H9 (cell line): Measurements from ENCODE around the gene ETNK2. TPM values are rescaled to one million over a fixed set of nuclear protein-coding genes. Genes with fewer than 3 reads are reported as not detected.

Experiments used
- DNase-seq: peaks from one replicate; pipeline ENCODE4 v3.0.0-alpha.2; 2017
- H2AFZ ChIP-seq: one replicate; pipeline ENCODE4 v1.6.1; 2013; ENCODE audit warnings: mild to moderate bottlenecking, low read length, control low read depth, moderate library complexity
- H2AK5ac ChIP-seq: 2 replicates; pipeline ENCODE4 v1.6.1; 2013; ENCODE audit warnings: low read length, control low read depth, mixed read lengths; ENCODE audit not compliant: insufficient read length
- H2BK120ac ChIP-seq: one replicate; pipeline ENCODE4 v1.6.1; 2013; ENCODE audit warnings: low read depth, mild to moderate bottlenecking, low read length, control low read depth, inconsistent platforms; ENCODE audit not compliant: poor library complexity, severe bottlenecking
- H2BK12ac ChIP-seq: 2 replicates; pipeline ENCODE4 v1.6.1; 2013; ENCODE audit warnings: low read length, control low read depth, mixed read lengths, low read depth; ENCODE audit not compliant: insufficient read length
- H2BK15ac ChIP-seq: 2 replicates; pipeline ENCODE4 v1.6.1; 2013; ENCODE audit warnings: low read depth, low read length, control low read depth
- H2BK20ac ChIP-seq: one replicate; pipeline ENCODE4 v1.6.1; 2013; ENCODE audit warnings: low read depth, mild to moderate bottlenecking, low read length, control low read depth, inconsistent platforms; ENCODE audit not compliant: poor library complexity, severe bottlenecking
- H2BK5ac ChIP-seq: 2 replicates; pipeline ENCODE4 v1.6.1; 2013; ENCODE audit warnings: low read length, control low read depth, mixed read lengths; ENCODE audit not compliant: insufficient read length
- H3K14ac ChIP-seq: 2 replicates; pipeline ENCODE4 v1.6.1; 2013; ENCODE audit warnings: low read length, control low read depth; ENCODE audit not compliant: insufficient read depth
- H3K18ac ChIP-seq: 2 replicates; pipeline ENCODE4 v1.6.1; 2013; ENCODE audit warnings: low read depth, mild to moderate bottlenecking, mixed read lengths, low read length, control low read depth; ENCODE audit not compliant: insufficient read length
- H3K23ac ChIP-seq: 2 replicates; pipeline ENCODE4 v1.6.1; 2013; ENCODE audit warnings: low read length, control low read depth, mixed read lengths, low read depth; ENCODE audit not compliant: insufficient read length
- H3K23me2 ChIP-seq: 2 replicates; pipeline ENCODE4 v1.6.1; 2013; ENCODE audit warnings: low read depth, mild to moderate bottlenecking, mixed read lengths, low read length, control low read depth; ENCODE audit not compliant: insufficient read length, poor library complexity, severe bottlenecking
- H3K27ac ChIP-seq: 2 replicates; pipeline ENCODE4 v1.5.1; 2013; ENCODE audit warnings: low read length, control low read depth, mixed read lengths, low read depth; ENCODE audit not compliant: insufficient read length
- H3K27me3 ChIP-seq: 2 replicates; pipeline ENCODE4 v1.6.1; 2013; ENCODE audit warnings: low read length, control low read depth, inconsistent platforms; ENCODE audit not compliant: insufficient read depth
- H3K4ac ChIP-seq: 2 replicates; pipeline ENCODE4 v1.6.1; 2013; ENCODE audit warnings: low read depth, mild to moderate bottlenecking, control low read depth, inconsistent platforms, low read length, moderate library complexity
- H3K4me1 ChIP-seq: 2 replicates; pipeline ENCODE4 v1.6.1; 2013; ENCODE audit warnings: low read length, control low read depth, inconsistent platforms; ENCODE audit not compliant: insufficient read depth
- H3K4me2 ChIP-seq: 2 replicates; pipeline ENCODE4 v1.6.1; 2013; ENCODE audit warnings: low read length, control low read depth, mixed read lengths; ENCODE audit not compliant: insufficient read length, insufficient read depth
- H3K56ac ChIP-seq: 2 replicates; pipeline ENCODE4 v1.6.1; 2013; ENCODE audit warnings: low read depth, mild to moderate bottlenecking, mixed read lengths, low read length, control low read depth; ENCODE audit not compliant: insufficient read length
- H3K79me1 ChIP-seq: 2 replicates; pipeline ENCODE4 v1.6.1; 2013; ENCODE audit warnings: low read depth, mild to moderate bottlenecking, moderate library complexity, low read length, control low read depth, inconsistent platforms; ENCODE audit not compliant: insufficient read depth, poor library complexity, severe bottlenecking
- H3K79me2 ChIP-seq: 2 replicates; pipeline ENCODE4 v1.6.1; 2013; ENCODE audit warnings: low read length, control low read depth, inconsistent platforms; ENCODE audit not compliant: insufficient read depth
- H3K9ac ChIP-seq: 2 replicates; pipeline ENCODE4 v1.6.1; 2013; ENCODE audit warnings: low read length, control low read depth, mixed read lengths; ENCODE audit not compliant: insufficient read length; ENCODE audit errors: extremely low read depth
- H3K9me3 ChIP-seq: one replicate; pipeline ENCODE4 v1.6.1; 2013; ENCODE audit warnings: low read depth, low read length, inconsistent platforms; ENCODE audit not compliant: control insufficient read depth
- H3T11ph ChIP-seq: one replicate; pipeline ENCODE4 v1.6.1; 2013; ENCODE audit warnings: mild to moderate bottlenecking, low read length, control low read depth, inconsistent platforms
- H4K20me1 ChIP-seq: one replicate; pipeline ENCODE4 v1.6.1; 2013; ENCODE audit not compliant: control insufficient read depth, insufficient read length, insufficient read depth
- H4K5ac ChIP-seq: 2 replicates; pipeline ENCODE4 v1.6.1; 2013; ENCODE audit warnings: low read depth, mild to moderate bottlenecking, mixed read lengths, low read length, control low read depth; ENCODE audit not compliant: insufficient read length
- H4K8ac ChIP-seq: replicated peaks from 2 replicates; pipeline ENCODE4 v1.6.1; 2013; ENCODE audit warnings: low read length, control low read depth, mixed read lengths, low read depth; ENCODE audit not compliant: insufficient read length
- H4K91ac ChIP-seq: 2 replicates; pipeline ENCODE4 v1.6.1; 2013; ENCODE audit warnings: low read depth, mild to moderate bottlenecking, moderate library complexity, mixed read lengths, low read length, control low read depth; ENCODE audit not compliant: insufficient read length
- H3K27ac Mint-ChIP-seq, 3 experiments: 2 replicates in 2 of 3; 3 replicates in 1 of 3; pipeline ENCODE4 v1.8.0; 2020 to 2021; ENCODE audit warnings: mixed read lengths in 3 of 3, mild to moderate bottlenecking in 1 of 3, moderate library complexity in 1 of 3
- H3K27me3 Mint-ChIP-seq: 2 replicates; pipeline ENCODE4 v1.8.0; 2021; ENCODE audit warnings: low read depth, mild to moderate bottlenecking, moderate library complexity, mixed read lengths
- H3K36me3 Mint-ChIP-seq, 3 experiments: 2 replicates in 2 of 3; 3 replicates in 1 of 3; pipeline ENCODE4 v1.8.0; 2020 to 2021; ENCODE audit warnings: low read depth in 3 of 3, mixed read lengths in 3 of 3; ENCODE audit not compliant: insufficient read depth in 1 of 3
- H3K4me1 Mint-ChIP-seq, 2 experiments: 2 replicates each; pipeline ENCODE4 v1.8.0; 2020; ENCODE audit warnings: mixed read lengths in 2 of 2
- H3K4me3 Mint-ChIP-seq, 2 experiments: 2 replicates in 1 of 2; 3 replicates in 1 of 2; pipeline ENCODE4 v1.8.0; 2020 to 2021; ENCODE audit warnings: mild to moderate bottlenecking in 2 of 2, mixed read lengths in 2 of 2, moderate library complexity in 1 of 2
- H3K9me3 Mint-ChIP-seq, 2 experiments: 2 replicates in 1 of 2; 3 replicates in 1 of 2; pipeline ENCODE4 v1.8.0; 2020; ENCODE audit warnings: mild to moderate bottlenecking in 2 of 2, mixed read lengths in 2 of 2, moderate library complexity in 1 of 2
- WGBS: extraction: QIAGEN DNeasy Blood & Tissue Kit; methylation state at CpG from one replicate; pipeline ENCODE4 v1.1.7; 2013; ENCODE audit warnings: missing lambda C conversion rate, low lambda C conversion rate, mixed read lengths; ENCODE audit not compliant: insufficient read length; ENCODE audit errors: extremely low coverage; 5-methylcytosine and 5-hydroxymethylcytosine counted together
- total RNA-seq: library from RNA; stranded (reverse); gene quantifications from 2 replicates; pipeline ENCODE4 v1.2.1, GENCODE V29; 2021
- TF ChIP-seq, protein P1 (sequence below): fragments of 200-600 bp; sonication (generic); conservative IDR thresholded peaks from 3 replicates; pipeline ENCODE4 v1.8.0; 2021; ENCODE audit warnings: antibody characterized with exemption, mild to moderate bottlenecking

ETNK2 gene
- total RNA-seq, 1 experiment from 2014 or later = 17.6 TPM

GRCh38 chr1:204127597-204128242 is 24.1 kb downstream of the ETNK2 start:
- H3K27ac ChIP-seq = no peak overlapping the region
- no peak overlapping the region for H2AK5ac ChIP-seq
- no peak overlapping the region for H3K4me2 ChIP-seq
- H4K91ac ChIP-seq = no peak overlapping the region
- H3K36me3 Mint-ChIP-seq = peaks cover 25 to 67% (median 42%) of the 10 kb centered on the region in 3 experiments; a peak in 6 of 7 replicates
- WGBS = no CpG with 5 or more reads among the region's 5 CpGs
- no peak overlapping the region for H4K8ac ChIP-seq
- TF ChIP-seq, protein P1, sequence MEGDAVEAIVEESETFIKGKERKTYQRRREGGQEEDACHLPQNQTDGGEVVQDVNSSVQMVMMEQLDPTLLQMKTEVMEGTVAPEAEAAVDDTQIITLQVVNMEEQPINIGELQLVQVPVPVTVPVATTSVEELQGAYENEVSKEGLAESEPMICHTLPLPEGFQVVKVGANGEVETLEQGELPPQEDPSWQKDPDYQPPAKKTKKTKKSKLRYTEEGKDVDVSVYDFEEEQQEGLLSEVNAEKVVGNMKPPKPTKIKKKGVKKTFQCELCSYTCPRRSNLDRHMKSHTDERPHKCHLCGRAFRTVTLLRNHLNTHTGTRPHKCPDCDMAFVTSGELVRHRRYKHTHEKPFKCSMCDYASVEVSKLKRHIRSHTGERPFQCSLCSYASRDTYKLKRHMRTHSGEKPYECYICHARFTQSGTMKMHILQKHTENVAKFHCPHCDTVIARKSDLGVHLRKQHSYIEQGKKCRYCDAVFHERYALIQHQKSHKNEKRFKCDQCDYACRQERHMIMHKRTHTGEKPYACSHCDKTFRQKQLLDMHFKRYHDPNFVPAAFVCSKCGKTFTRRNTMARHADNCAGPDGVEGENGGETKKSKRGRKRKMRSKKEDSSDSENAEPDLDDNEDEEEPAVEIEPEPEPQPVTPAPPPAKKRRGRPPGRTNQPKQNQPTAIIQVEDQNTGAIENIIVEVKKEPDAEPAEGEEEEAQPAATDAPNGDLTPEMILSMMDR = peak; percentile 92
- H2AFZ ChIP-seq = no peak overlapping the region
- no peak overlapping the region for H2BK15ac ChIP-seq
- H3K79me2 ChIP-seq = no peaks in the 10 kb centered on the region
- H2BK120ac ChIP-seq = no peak overlapping the region
- no peak overlapping the region for H3K4ac ChIP-seq
- H3K27me3 Mint-ChIP-seq = no peaks in the 10 kb centered on the region; the same call in 1 of the 2 replicates
- DNase-seq = peak; percentile 65
- H4K20me1 ChIP-seq = no peaks in the 10 kb centered on the region
- no peak overlapping the region for H3T11ph ChIP-seq
- H3K4me3 Mint-ChIP-seq = no peak overlapping the region
- H3K56ac ChIP-seq = no peak overlapping the region
- no peak overlapping the region for H2BK20ac ChIP-seq
- H3K14ac ChIP-seq = no peak overlapping the region
- no peak overlapping the region for H4K5ac ChIP-seq
- H3K9ac ChIP-seq = no peak overlapping the region
- H3K18ac ChIP-seq = no peak overlapping the region
- peak overlapping the region in 1 of 3 experiments; percentile 71; a peak in 1 of 7 replicates for H3K27ac Mint-ChIP-seq
- H3K27me3 ChIP-seq = no peaks in the 10 kb centered on the region
- H3K23ac ChIP-seq = no peak overlapping the region
- H3K4me1 Mint-ChIP-seq = peaks cover 43% of the 10 kb centered on the region in 2 experiments
- no peaks in the 10 kb centered on the region; a peak in 1 of 5 replicates for H3K9me3 Mint-ChIP-seq
- no peak overlapping the region for H2BK12ac ChIP-seq
- no peak overlapping the region for H2BK5ac ChIP-seq
- peaks cover 4% of the 10 kb centered on the region for H3K23me2 ChIP-seq
- H3K9me3 ChIP-seq = no peaks in the 10 kb centered on the region
- H3K4me1 ChIP-seq = no peaks in the 10 kb centered on the region; the same call in 1 of the 2 replicates
- no peaks in the 10 kb centered on the region for H3K79me1 ChIP-seq
